Measurements from ENCODE around the gene HSBP1.

HSBP1 gene

GRCh38 chr16:83840060-83840617 lies 32.4 kb downstream of the HSBP1 start:
- DNase-seq: no peak

GRCh38 chr16:83842291-83842690 lies 34.5 kb downstream of the HSBP1 start:
- no peak for DNase-seq

GRCh38 chr16:83842756-83843507 lies 35.2 kb downstream of the HSBP1 start:
- no peak for DNase-seq

GRCh38 chr16:83843657-83844056 lies 35.9 kb downstream of the HSBP1 start:
- DNase-seq: no peak

- DNase-seq: no peak
Observed at GRCh38 chr16:83845263-83845662, 37.5 kb downstream of the HSBP1 start.

- no peak for DNase-seq
Observed at GRCh38 chr16:83847371-83848225, 39.8 kb downstream of the HSBP1 start.

GRCh38 chr16:83849421-83849820 lies 41.6 kb downstream of the HSBP1 start:
- DNase-seq: no peak

GRCh38 chr16:83850947-83851346 lies 43.2 kb downstream of the HSBP1 start:
- no peak for DNase-seq

GRCh38 chr16:83851473-83851872 lies 43.7 kb downstream of the HSBP1 start:
- no peak for DNase-seq

GRCh38 chr16:83852774-83853173 lies 45.0 kb downstream of the HSBP1 start:
- DNase-seq: no peak

GRCh38 chr16:83853834-83854233 lies 46.1 kb downstream of the HSBP1 start:
- DNase-seq: no peak

GRCh38 chr16:83854420-83854819 lies 46.6 kb downstream of the HSBP1 start:
- no peak for DNase-seq

GRCh38 chr16:83856792-83857191 lies 49.0 kb downstream of the HSBP1 start:
- DNase-seq: no peak

GRCh38 chr16:83859265-83859664 lies 51.5 kb downstream of the HSBP1 start:
- no peak for DNase-seq

- no peak for DNase-seq
Observed at GRCh38 chr16:83862661-83863060, 54.9 kb downstream of the HSBP1 start.

- DNase-seq: no peak
Observed at GRCh38 chr16:83863682-83864081, 55.9 kb downstream of the HSBP1 start.
